ENCODE results near the gene KRT72.

KRT72 gene

DNA sequence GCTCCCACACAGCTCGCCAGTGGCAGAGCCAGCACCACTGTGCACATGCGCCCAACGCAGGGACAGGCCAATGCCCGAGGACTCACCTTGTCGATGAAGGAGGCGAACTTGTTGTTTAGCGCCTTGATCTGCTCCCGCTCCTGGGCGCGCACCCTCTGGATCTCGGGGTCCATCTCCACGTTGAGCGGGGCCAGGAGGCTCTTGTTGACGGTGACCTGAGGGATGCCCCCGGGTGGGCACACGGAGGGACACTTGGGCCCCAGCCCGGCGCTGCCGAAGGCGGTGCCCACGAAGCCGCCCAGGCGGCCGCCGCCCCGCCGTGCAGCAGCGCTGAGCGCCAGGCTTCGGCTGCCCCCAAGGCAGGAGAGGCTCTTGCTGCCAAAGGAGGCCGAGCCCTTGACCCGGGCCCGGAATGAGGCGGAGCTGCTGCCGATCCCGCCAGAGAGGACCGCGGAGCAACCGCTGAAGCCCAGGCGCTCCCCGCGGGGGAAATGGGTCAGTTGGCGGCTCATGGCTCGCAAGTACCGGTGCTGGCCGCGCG lies at the start of gene KRT72:
TSS of gene KRT72 (minus strand) at position 523 of the 541 bp plus-strand sequence. CDS start at position 512, 11 bp downstream.
- in situ Hi-C loops (cut with HindIII; ENCODE audit: low sequenced_read_pairs), result no loop called here

DNA sequence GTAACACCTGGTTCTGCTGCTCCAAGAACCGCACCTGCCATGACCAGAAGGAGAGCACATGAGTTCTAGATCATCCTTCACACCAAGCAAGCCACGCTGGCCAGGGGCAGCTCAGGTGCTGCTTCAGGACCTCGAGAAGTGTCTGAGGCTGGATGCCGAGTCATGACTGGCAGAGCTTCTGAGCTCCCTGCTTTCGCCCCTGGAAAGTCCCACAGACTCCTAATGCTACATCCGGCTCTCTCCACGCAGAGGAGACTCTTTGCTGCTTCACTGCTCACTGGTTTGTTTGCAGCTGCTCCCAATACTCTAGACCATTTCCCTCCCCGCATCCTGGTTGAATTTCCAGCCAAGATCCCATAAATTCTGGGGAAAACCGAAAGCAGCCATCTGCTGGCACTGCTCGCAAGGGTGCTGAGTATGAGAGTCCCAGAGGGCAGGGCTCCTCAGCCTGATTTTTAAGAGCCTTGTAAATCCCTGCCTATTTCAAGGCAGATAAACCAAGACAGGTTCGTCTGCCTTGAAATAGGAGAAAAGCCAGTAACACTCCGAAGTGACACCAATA lies 49.3 kb upstream of the KRT72 start:
- in situ Hi-C loops (cut with HindIII; ENCODE audit: low sequenced_read_pairs), result no loop called here

DNA sequence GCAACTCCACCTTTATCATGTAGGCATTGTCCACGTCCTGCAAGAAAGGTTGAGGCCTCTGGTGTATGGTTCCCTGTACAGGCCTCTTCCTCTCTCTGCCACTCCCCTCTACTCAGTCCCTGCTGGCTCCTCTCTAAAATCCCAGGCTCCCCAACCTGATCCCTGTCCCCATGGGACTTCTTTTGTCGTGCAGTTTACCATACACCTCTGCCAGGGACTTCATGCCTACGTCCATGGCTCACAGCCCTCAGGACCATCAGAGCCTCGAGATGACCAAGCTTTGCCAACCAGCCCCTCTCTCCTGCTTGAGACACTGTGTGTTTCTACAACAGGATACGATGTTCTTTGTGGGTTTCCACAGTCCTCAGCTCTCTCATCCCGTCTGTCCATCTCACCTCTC lies 47.8 kb upstream of the KRT72 start:
- in situ Hi-C loops (cut with HindIII; ENCODE audit: low sequenced_read_pairs), result loop anchor here (5.0 kb wide), 2 partner anchors 37 to 68 kb away; no protein-coding TSS in a partner anchor

DNA sequence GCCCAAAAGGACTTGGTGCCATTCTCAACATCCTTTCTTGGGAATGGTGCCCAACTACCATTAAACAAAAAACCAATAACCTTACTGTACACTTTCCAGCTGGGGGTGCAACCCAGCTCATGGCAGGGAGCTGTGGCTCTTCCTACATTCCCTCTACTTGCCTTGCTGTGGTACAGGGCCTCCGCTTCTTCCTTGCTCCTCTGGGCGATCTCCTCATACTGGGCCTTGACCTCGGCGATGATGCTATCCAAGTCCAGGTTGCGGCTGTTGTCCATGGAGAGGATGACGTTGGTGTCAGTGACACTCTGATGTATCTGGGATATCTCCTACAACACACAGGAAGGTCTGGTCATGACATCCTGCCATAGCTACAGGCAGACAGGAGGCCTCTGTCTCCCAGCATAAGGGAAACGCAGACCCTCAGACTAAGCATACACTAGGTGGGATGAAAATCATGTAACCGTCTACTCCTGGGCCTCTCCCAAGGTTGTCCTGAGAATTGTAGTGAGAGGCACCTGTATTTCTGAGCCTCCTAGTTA lies 46.8 kb upstream of the KRT72 start:
- in situ Hi-C loops (cut with HindIII; ENCODE audit: low sequenced_read_pairs), result loop anchor here (5.0 kb wide), 2 partner anchors 36 to 69 kb away; no protein-coding TSS in a partner anchor

DNA sequence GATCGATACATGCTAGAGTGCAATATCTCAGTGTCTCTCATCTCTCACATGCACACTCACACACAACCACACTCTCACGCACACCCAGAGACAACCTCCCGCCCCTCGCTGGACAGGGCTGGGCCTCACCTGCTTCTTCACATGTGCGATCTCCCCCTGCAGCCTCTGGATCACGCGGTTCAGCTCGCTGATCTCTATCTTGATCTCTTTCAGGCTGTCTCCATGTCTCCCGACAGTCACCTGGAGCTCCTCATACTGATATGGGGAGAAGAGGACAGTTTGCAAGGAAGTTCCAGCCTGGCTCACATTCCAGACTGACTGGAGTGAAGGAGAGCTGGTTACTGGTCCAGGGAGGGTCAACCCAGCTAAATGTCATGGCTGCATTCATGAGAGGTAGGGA lies 46.3 kb upstream of the KRT72 start:
- in situ Hi-C loops (cut with HindIII; ENCODE audit: low sequenced_read_pairs), result loop anchor here (5.0 kb wide), 2 partner anchors 35 to 70 kb away; no protein-coding TSS in a partner anchor

DNA sequence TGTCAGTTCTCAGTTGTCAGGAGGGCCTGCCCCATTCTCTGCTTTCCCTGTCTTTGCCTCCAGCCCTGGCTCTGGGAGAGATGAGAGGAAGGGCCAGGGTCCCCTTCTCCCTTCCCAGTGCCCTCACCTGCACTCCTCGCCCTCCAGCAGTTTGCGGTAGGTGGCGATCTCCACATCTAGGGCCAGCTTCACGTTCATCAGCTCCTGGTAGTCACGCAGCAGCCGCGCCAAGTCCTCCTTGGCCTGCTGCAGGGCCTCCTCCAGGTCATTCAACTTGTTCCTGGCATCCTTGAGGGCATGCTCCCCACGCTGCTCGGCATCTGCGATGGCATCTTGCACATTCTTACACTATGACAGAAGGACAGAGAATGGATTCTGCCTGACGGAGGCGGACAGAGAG lies 45.4 kb upstream of the KRT72 start:
- in situ Hi-C loops (cut with HindIII; ENCODE audit: low sequenced_read_pairs), result loop anchor here (5.0 kb wide), 2 partner anchors 34 to 71 kb away; no protein-coding TSS in a partner anchor

DNA sequence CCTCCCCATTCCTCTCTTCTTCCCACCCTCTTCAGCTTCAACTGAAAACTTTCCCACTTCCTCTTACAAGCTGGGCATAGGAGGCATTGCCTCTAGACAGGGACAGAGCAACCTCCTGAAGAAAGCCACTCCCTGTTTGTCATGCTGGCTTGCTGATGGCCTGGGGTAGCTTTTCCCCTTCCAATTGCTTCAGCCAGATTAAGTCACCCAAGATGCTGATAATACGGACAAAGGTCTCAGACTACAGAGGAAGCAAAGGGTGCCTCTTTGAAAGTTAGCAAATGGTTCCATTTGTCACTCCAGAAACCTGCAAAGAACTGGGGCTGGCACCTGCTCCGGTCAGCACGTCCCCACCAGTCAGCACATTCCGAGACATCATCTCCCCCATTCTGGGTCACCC lies 44.7 kb upstream of the KRT72 start:
- in situ Hi-C loops (cut with HindIII; ENCODE audit: low sequenced_read_pairs), result loop anchor here (5.0 kb wide), 2 partner anchors 34 to 71 kb away; no protein-coding TSS in a partner anchor

DNA sequence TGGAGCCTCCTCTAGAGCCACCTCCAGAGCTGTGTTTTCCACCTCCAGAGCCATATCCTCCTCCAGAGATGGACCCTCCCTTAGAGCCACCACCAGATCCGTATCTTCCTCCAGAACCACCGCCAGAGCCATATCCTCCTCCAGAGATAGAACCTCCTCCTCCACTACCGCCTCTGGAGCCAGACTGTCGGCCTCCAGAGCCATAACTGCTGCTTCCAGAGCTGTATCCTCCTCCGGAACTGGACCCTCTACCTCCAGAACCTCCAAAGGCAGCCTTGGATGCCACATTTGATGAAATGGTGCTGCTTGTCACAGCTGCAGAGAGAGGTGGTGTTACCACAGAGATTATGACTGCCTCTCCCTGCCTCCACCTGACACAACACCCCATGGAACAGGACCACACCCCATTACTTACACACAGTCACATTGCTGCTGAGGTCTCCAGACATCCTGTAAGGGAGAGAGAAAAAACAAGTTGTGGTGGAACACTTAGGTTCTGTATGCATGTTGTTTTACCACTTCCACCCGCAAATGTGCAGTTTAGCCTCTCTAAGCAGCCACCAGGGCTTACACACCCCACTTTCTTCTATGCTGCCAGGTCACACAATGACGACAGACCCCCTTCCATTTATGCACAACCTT lies 44.0 kb upstream of the KRT72 start:
- in situ Hi-C loops (cut with HindIII; ENCODE audit: low sequenced_read_pairs), result loop anchor here (5.0 kb wide), 2 partner anchors 33 to 72 kb away; no protein-coding TSS in a partner anchor

DNA sequence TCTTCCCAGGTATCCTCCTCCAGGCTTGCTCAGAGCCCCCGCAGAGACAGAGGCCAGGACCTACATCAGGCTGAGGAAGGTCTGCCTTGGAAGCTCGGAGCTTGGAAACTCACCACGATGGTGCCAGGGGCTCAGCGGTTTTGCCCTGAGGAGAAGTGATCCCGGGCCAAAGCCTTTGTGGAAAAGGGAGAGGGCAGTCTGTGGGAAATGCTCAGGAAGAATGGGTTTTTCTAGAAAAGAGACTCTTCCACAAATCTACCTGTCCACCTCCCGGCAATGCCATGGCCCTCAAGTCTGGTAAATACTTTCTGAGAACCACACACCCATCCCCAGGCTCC lies 42.8 kb upstream of the KRT72 start:
- in situ Hi-C loops (cut with HindIII; ENCODE audit: low sequenced_read_pairs), result no loop called here

DNA sequence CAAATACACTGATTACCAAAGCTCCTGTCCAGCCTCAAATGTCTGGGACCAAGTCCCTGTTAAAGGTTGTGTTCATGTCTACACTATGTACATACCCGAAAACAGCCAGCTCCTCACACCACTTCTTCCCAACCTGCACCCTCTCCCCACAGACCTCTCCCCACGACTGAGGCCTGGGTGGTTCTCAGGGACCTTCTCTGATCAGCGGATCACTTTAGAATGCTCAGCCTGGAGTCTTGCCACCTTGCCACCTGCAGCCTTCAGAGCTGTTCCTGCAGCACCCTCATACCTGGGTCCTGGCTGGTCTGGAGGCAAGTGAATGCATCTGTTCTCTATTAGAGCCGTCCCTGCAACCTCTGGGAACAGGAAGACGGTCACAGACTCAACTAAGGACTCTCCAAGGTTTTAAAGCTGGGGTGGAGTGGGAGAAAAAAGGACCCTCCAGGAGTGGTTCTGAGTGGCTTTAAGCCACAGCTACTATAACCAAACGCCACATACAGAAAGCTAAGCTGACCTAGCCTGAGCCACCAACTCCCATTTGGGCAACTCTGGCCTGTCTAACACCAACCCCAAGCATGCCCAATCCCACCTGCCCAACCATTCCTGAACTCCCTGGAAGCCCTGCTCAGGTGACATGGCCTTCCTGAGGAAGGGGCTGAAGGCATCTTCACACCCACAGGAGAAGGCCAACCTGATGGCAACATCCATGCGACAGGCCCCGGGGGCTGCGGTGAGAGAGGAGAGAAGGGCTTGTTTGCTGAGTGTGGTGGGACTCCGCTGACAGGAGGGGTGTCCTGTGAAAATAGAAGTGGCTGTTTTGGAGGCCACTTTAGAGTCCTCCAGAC lies 42.2 kb upstream of the KRT72 start:
- in situ Hi-C loops (cut with HindIII; ENCODE audit: low sequenced_read_pairs), result no loop called here

DNA sequence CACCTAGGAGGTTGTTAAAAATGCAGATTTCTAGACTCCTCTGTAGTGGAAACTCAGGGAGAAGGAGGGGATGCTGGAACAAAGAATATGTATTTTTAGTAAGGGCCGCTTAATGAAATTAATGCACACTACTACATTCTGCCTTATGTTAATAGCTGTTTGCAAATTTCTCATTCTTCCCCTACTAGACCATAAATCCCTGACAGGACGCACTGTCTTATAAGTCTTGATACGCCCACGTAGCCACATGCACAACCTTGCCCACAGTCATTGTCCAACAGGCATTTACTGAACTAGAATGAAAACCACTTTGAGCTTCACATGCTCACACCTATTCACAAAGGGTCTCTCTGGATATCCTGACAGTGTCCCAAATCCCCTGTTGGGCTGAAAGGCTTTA lies 40.2 kb upstream of the KRT72 start:
- in situ Hi-C loops (cut with HindIII; ENCODE audit: low sequenced_read_pairs), result no loop called here

DNA sequence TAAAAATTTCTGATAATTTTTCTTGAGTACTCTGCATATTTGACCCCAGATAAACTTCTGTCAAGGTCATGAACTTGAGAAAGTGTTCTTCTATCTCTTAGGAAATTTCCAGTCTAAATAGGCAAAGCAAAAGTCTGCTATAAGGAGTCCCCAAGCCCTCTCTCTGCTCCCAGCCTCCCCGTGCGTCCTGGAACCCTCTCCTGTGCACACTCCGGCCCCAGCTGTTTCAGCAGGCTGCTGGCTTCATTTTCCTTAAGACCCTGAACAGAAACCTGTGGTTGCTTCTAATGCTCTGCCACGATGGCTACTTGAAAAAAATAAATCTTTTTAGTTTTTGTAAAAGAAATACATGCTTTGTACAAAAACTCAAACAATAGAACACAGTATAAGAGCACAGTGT lies 36.0 kb upstream of the KRT72 start:
- in situ Hi-C loops (cut with HindIII; ENCODE audit: low sequenced_read_pairs), result no loop called here

DNA sequence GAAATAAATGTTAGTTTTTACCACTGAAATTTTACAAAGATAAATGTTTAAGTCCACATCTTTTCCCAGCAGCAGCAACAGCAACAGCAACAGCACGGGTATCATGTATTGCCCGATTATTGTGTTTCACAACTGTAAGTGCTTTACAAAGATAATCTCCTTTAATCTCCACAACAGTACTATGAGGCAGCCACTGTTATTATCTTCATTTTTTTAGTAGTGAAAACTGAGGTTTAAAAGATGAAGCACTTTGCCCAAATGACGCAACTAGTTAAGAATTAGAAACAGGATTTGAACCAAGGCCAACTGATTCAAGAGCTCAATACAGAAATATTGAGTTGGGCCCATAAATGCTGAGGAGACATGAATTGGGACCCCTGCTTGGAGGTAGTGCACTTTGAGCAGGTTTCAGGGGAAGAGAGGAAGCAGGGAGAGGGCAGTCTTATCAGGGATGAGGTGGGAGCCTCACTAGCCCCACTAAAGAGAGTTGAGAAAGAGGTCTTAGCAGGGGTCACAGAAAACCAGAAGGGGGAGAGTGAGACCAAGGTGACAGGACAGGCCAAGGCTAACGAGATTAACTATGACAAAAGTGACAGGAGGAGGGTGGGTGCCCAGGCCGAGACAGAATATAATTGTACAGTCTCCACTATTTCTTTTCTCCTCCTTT lies 35.5 kb upstream of the KRT72 start:
- in situ Hi-C loops (cut with HindIII; ENCODE audit: low sequenced_read_pairs), result no loop called here

DNA sequence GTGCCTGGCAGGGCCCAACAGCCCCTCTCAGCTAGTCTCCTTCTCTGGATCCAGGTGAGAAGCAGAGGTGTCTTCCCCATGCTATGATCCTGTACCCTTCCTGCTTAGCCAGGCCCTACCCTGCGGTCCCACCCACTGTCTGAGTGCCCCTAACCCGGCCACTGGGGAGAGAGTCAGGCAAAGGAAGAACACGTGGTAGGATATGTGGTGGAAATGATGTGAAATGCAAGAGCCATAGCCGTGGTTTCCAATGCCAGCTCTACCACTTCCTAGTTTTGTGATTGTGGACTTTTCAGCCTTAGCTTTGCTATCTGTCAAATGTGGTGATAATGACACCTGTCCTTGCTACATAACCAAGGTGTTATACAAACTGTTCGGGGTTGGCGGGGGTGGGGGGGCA lies 34.9 kb upstream of the KRT72 start:
- in situ Hi-C loops (cut with HindIII; ENCODE audit: low sequenced_read_pairs), result no loop called here

DNA sequence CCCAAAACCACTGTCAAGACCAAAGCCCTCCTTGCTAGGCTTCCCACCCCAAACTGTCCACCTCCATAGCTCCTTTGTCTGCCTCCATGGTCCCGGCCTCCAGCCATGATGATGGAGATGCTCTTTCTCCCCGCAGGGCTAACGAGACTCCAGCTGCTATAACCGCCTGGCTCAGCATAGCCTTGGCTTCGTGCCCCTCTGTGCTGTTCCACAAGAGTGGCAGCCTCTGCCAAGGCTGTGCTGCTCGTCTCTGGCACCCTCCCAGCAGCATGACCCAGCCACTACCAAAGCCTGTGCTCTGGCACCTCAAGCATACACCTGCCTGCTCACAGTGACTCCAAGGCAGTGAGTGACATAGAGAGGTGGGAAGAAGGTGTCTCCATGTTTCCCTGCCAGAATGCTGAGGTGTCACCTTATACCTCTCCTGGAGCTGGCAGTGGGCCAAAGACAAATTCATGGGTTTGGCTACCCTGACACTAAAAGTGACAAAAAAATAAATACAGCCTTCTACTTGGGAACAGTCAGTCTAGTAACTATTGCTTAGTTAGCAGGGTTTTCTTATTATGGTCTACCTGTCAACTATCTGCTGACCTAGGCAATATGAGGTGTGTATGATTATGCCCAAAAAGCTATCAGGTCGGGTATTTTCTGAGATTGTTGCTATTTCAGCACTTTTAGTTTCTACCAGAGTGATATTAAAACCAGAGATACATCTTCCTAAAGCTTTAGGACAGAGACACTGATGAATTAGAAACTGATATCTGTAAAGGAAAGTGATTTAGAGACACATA lies 33.2 kb upstream of the KRT72 start:
- in situ Hi-C loops (cut with HindIII; ENCODE audit: low sequenced_read_pairs), result no loop called here

DNA sequence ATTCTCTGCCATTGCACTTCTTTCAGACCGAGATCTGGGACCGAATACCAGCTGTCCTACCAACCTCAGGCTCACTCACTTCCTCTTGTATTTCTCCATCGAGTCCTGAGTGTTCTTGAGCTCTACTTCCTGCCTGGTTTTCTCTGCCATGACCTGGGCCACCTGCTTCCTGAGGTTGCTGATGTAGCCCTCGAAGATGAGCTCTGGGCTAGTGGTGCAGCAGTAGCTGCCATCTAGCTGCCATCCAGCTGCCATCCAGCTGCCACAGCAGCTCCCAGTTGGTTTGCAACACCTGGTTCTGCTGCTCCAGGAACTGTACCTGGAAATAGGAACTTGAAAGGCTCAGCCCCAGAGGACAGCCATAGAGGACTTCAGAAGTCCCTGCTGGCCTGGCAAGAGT lies 32.1 kb upstream of the KRT72 start:
- in situ Hi-C loops (cut with HindIII; ENCODE audit: low sequenced_read_pairs), result no loop called here

DNA sequence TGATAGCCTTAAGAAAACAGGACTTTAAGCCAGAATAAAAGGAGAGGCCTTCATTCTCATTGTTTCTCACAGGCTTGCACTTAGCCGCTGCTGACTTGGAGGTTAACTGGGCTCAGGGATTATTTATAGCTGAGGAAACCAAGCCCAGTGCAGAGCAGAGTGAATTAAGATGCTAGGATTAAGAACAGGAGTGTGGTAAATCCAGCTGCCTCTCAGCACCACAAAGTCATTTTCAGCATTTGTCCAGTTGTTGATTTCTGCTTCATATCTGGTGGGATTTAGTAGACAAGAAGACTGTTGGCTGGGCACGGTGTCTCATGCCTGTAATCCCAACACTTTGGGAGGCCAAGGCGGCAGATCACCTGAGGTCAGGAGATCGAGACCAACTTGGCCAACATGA lies 31.4 kb upstream of the KRT72 start:
- in situ Hi-C loops (cut with HindIII; ENCODE audit: low sequenced_read_pairs), result no loop called here

DNA sequence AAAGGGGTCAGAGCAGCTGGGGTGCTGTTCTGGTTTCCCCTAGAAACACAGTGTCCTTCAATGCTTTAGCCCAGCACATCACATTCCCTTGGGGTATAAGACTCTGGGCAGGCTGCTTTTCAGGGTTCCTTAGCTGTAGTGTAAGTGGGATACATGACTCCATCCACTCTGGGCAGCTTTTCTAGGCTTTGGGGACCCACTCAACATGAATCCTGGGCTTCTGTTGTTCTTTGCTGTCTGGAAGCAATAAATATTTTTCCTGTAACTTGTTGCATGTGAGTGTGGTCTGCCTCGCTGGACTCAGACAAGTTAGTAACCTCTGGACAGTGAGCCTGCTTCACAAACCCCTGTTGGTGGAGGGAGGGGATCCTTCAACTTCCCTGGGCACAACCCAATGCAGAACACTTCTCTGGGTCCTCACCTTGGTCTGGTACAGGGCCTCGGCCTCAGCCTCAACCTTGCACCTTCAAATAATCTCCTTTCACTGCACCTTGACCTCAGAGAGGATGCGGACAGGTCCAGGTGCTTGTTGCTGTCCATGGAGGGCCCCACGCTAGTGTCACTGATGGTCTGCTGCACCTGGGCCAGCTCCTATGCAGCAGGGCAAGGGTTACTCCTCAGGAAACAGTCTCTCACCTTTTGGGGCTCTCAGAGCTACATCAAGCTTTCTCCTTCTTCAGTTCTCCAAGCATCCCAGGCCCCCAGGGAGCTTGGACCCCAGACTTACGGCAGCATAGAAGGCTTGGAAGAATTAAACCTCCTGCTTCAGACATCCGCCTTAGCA lies 30.6 kb upstream of the KRT72 start:
- in situ Hi-C loops (cut with HindIII; ENCODE audit: low sequenced_read_pairs), result no loop called here

DNA sequence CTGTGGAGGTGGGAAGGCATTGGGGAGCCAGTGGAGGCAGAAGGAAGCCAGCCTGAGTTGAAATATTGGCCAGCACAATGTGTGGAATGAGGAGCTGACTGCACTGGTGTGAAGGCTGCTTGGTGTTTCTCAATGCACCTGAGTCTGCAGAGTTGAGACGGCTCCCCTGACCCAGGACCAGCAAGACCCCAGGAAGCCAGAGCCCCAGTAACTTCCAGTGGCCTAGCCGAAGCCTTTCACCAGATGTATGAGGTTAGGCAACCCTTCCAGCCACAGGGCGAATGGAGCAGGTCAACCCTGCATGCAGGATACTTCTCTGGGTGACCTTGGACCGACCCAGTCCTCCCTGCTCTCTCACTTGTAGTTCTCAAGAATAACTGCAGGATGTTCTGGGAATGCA lies 30.0 kb upstream of the KRT72 start:
- in situ Hi-C loops (cut with HindIII; ENCODE audit: low sequenced_read_pairs), result no loop called here

All from endothelial cell of hepatic sinusoid (primary cell).